HEK293 (cell line): ENCODE data around the gene SULT1A2.

Experiments
- CTCF ChIA-PET: fragments of 350-600 bp; formaldehyde crosslinking; extraction: SDS; loops from one replicate; lab custom pipeline; 2021; ENCODE audit warnings: antibody characterized with exemption; lab: Yijun Ruan, JAX
- POLR2A ChIA-PET: fragments of 300-600 bp; formaldehyde crosslinking; extraction: SDS; loops from one replicate; lab custom pipeline; 2020; ENCODE audit warnings: antibody characterized with exemption, inconsistent platforms; lab: Yijun Ruan, JAX
- H3K27ac ChIP-seq: fragments of 200-500 bp; sonication (Bioruptor generic); 2 replicates; pipeline ENCODE4 v1.5.1; 2014; ENCODE audit warnings: low read depth, low read length, control low read depth, inconsistent platforms; ENCODE audit errors: extremely low read depth
- H3K36me3 ChIP-seq, 2 experiments: fragments of 200-500 bp in 1 of 2; sonication (Bioruptor generic) in 1 of 2; 1 replicate in 1 of 2; 2 replicates in 1 of 2; pipeline ENCODE4 v1.5.1; 2014 to 2017; ENCODE audit warnings: inconsistent platforms in 2 of 2, low read length in 2 of 2; ENCODE audit not compliant: control insufficient read depth in 2 of 2, insufficient read depth in 1 of 2
- H3K4me1 ChIP-seq: fragments of 200-500 bp; sonication (Bioruptor generic); 2 replicates; pipeline ENCODE4 v1.5.1; 2014; ENCODE audit warnings: mild to moderate bottlenecking, low read length, inconsistent platforms; ENCODE audit not compliant: control insufficient read depth, insufficient read depth
- H3K4me3 ChIP-seq: 2 replicates; pipeline ENCODE4 v1.5.1; 2011; ENCODE audit warnings: low read depth, mild to moderate bottlenecking, control low read depth, low read length, moderate library complexity
- H3K9me3 ChIP-seq: fragments of 200-500 bp; sonication (Bioruptor generic); 2 replicates; pipeline ENCODE4 v1.5.1; 2014; ENCODE audit warnings: low read depth, low read length, inconsistent platforms; ENCODE audit not compliant: control insufficient read depth, insufficient read depth
- CTCF ChIP-seq: fragments of 450-650 bp; formaldehyde crosslinking; IDR thresholded peaks from 2 replicates; pipeline ENCODE4 v1.5.1; 2016; ENCODE audit warnings: missing biosample characterization, missing genetic modification characterization
- EGR2 ChIP-seq: fragments of 450-650 bp; formaldehyde crosslinking; IDR thresholded peaks from 2 replicates; pipeline ENCODE4 v1.5.1; 2016; ENCODE audit warnings: low read depth, missing biosample characterization, missing genetic modification characterization
- HOXD13 ChIP-seq: sonication (generic); formaldehyde crosslinking; IDR thresholded peaks from 2 replicates; pipeline ENCODE4 v1.8.0; 2022; ENCODE audit warnings: missing genetic modification reagents, borderline replicate concordance
- IKZF3 ChIP-seq: fragments of 450-650 bp; IDR thresholded peaks from 2 replicates; pipeline ENCODE4 v1.5.0; 2018; ENCODE audit warnings: missing biosample characterization, mild to moderate bottlenecking, missing genetic modification characterization, moderate library complexity
- KLF1 ChIP-seq: fragments of 450-650 bp; formaldehyde crosslinking; IDR thresholded peaks from 2 replicates; pipeline ENCODE4 v1.5.1; 2016; ENCODE audit warnings: missing biosample characterization, missing genetic modification characterization
- PRDM1 ChIP-seq: fragments of 450-650 bp; formaldehyde crosslinking; IDR thresholded peaks from 2 replicates; pipeline ENCODE4; 2016; ENCODE audit warnings: missing biosample characterization, missing genetic modification characterization
- PRDM6 ChIP-seq: fragments of 450-650 bp; formaldehyde crosslinking; IDR thresholded peaks from 2 replicates; pipeline ENCODE4 v1.5.1; 2017; ENCODE audit warnings: missing biosample characterization, missing genetic modification characterization
- SCRT1 ChIP-seq: fragments of 450-650 bp; formaldehyde crosslinking; IDR thresholded peaks from 2 replicates; pipeline ENCODE4 v1.5.1; 2016; ENCODE audit warnings: missing biosample characterization, missing genetic modification characterization, borderline replicate concordance
- SP3 ChIP-seq: fragments of 450-650 bp; formaldehyde crosslinking; IDR thresholded peaks from 2 replicates; pipeline ENCODE4 v1.5.1; 2016; ENCODE audit warnings: missing biosample characterization, missing genetic modification characterization
- TRIM28 ChIP-seq: IDR thresholded peaks from 2 replicates; pipeline ENCODE4 v1.6.1; 2011; ENCODE audit warnings: low read length, control low read depth, borderline replicate concordance
- ZNF121 ChIP-seq: fragments of 450-650 bp; formaldehyde crosslinking; IDR thresholded peaks from 2 replicates; pipeline ENCODE4 v1.5.1; 2016; ENCODE audit warnings: missing biosample characterization, missing genetic modification characterization
- ZNF16 ChIP-seq: fragments of 450-650 bp; formaldehyde crosslinking; IDR thresholded peaks from 2 replicates; pipeline ENCODE4 v1.5.1; 2016; ENCODE audit warnings: low read depth, missing biosample characterization, missing genetic modification characterization
- ZNF174 ChIP-seq: fragments of 450-650 bp; formaldehyde crosslinking; IDR thresholded peaks from 2 replicates; pipeline ENCODE4 v1.5.0; 2017; ENCODE audit warnings: missing biosample characterization, mild to moderate bottlenecking, missing genetic modification characterization
- ZNF239 ChIP-seq: fragments of 450-650 bp; formaldehyde crosslinking; IDR thresholded peaks from 2 replicates; pipeline ENCODE4 v1.5.1; 2016; ENCODE audit warnings: missing biosample characterization, missing genetic modification characterization
- ZNF24 ChIP-seq: fragments of 450-650 bp; formaldehyde crosslinking; IDR thresholded peaks from 2 replicates; pipeline ENCODE4 v1.5.1; 2016; ENCODE audit warnings: missing biosample characterization, missing genetic modification characterization
- ZNF280C ChIP-seq: fragments of 450-650 bp; formaldehyde crosslinking; IDR thresholded peaks from 2 replicates; pipeline ENCODE4 v1.5.1; 2016; ENCODE audit warnings: missing biosample characterization, missing genetic modification characterization
- ZNF335 ChIP-seq: fragments of 450-650 bp; formaldehyde crosslinking; conservative IDR thresholded peaks from 2 replicates; pipeline ENCODE4 v1.5.1; 2016; ENCODE audit warnings: missing biosample characterization, missing genetic modification characterization
- ZNF366 ChIP-seq: fragments of 450-650 bp; formaldehyde crosslinking; conservative IDR thresholded peaks from 2 replicates; pipeline ENCODE4 v1.5.1; 2016; ENCODE audit warnings: missing biosample characterization, missing genetic modification characterization
- ZNF394 ChIP-seq: fragments of 450-650 bp; formaldehyde crosslinking; IDR thresholded peaks from 2 replicates; pipeline ENCODE4 v1.5.1; 2016; ENCODE audit warnings: missing biosample characterization, missing genetic modification characterization, mild to moderate bottlenecking, moderate library complexity, borderline replicate concordance
- ZNF654 ChIP-seq: fragments of 450-650 bp; formaldehyde crosslinking; IDR thresholded peaks from 2 replicates; pipeline ENCODE4 v1.5.1; 2016; ENCODE audit warnings: low read depth, missing biosample characterization, missing genetic modification characterization
- ZNF777 ChIP-seq: fragments of 450-650 bp; formaldehyde crosslinking; IDR thresholded peaks from 2 replicates; pipeline ENCODE4 v1.5.1; 2017; ENCODE audit warnings: missing biosample characterization, missing genetic modification characterization, borderline replicate concordance
- ZNF792 ChIP-seq: fragments of 450-650 bp; formaldehyde crosslinking; IDR thresholded peaks from 2 replicates; pipeline ENCODE4 v1.5.1; 2016; ENCODE audit warnings: missing biosample characterization, missing genetic modification characterization
- ZXDB ChIP-seq: fragments of 450-650 bp; formaldehyde crosslinking; IDR thresholded peaks from 2 replicates; pipeline ENCODE4 v1.5.1; 2016; ENCODE audit warnings: missing biosample characterization, missing genetic modification characterization
- TF ChIP-seq, protein P1 (sequence below): fragments of 450-650 bp; formaldehyde crosslinking; IDR thresholded peaks from 2 replicates; pipeline ENCODE4 v1.5.1; 2017; ENCODE audit warnings: missing biosample characterization, missing genetic modification characterization

The SULT1A2 gene

GRCh38 chr16:28549301-28549899 is 47.5 kb downstream of the SULT1A2 start:
- Histone ChIP-seq H3K36me3 (no peaks in the 10 kb centered on the region), H3K4me1 (peaks cover 1% of the 10 kb centered on the region; the same call in 1 of the 2 replicates), H3K27ac (no peak overlapping the region), H3K9me3 (no peaks in the 10 kb centered on the region), H3K4me3 (no peak overlapping the region)
- no peak for TF ChIP-seq TRIM28
- peak; percentile 39; the same call in 1 of the 2 replicates for TF ChIP-seq CTCF (tag by site-specific recombination)
- peak; percentile 82 for TF ChIP-seq ZNF654 (tag by site-specific recombination)
- no peak for TF ChIP-seq ZNF174 (tag by site-specific recombination)
- no peak for TF ChIP-seq ZNF366 (tag by site-specific recombination)
- TF ChIP-seq SCRT1 (tag by site-specific recombination) = no peak
- TF ChIP-seq, protein P1, sequence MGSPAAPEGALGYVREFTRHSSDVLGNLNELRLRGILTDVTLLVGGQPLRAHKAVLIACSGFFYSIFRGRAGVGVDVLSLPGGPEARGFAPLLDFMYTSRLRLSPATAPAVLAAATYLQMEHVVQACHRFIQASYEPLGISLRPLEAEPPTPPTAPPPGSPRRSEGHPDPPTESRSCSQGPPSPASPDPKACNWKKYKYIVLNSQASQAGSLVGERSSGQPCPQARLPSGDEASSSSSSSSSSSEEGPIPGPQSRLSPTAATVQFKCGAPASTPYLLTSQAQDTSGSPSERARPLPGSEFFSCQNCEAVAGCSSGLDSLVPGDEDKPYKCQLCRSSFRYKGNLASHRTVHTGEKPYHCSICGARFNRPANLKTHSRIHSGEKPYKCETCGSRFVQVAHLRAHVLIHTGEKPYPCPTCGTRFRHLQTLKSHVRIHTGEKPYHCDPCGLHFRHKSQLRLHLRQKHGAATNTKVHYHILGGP = no peak
- no peak for TF ChIP-seq ZXDB (tag by site-specific recombination)
- ChIA-PET CTCF (interaction anchor here (1.0 kb wide), 1 partner anchor 44 kb away, joined by 3 read pairs; no protein-coding TSS in a partner anchor), POLR2A (no interaction called here)

DNA sequence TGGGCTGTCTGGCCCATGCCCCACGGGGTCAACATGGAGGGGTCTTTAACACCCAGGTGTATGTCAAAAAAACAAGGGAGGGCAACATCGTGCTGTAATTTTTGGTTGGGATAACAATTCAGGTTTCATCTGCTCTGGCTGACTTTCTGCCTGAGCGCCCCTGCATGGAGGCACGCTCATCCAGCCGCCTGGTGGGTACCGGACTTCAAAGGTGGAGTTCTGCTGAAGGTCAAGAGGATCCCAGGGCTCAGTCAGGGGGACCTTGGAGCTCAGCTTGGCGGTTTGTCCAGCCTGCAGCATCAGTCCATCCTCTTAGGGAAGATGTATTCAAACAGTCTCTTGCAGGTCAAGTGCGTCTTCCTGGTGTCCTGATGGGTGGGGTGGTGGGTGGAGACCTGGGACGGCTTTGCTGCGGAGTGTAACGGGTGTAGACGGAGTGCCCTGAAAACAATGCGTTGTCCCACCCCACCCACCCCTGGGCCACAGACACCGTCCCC is 48.5 kb downstream of the SULT1A2 start:
- CTCF ChIA-PET = interaction anchor here (0.7 kb wide), 1 partner anchor 270 kb away, joined by 3 read pairs; no protein-coding TSS in a partner anchor

DNA sequence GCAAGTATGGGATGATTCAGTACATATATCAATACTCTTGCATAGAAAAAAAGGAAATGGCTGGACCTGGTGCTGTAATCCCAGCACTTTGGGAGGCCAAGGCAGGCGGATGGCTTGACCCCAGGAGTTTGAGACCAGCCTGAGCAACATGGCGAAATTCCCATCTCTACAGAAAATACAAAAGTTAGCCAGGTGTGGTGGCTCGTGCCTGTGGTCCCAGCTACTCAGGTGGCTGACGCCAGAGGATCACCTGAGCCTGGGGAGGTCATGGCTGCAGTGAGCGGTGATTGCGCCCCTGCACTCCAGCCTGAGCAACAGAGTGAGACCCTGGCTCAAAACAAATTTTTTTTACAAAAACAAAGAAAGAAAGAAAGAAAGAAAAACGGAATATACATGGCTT is 50.2 kb downstream of the SULT1A2 start:
- no peaks in the 10 kb centered on the region for H3K36me3 ChIP-seq
- H3K27ac ChIP-seq = no peak overlapping the region
- H3K4me1 ChIP-seq = no peaks in the 10 kb centered on the region
- CTCF ChIA-PET = no interaction called here
- TF ChIP-seq ZNF777 (no peak), ZNF280C (no peak), PRDM6 (tag by site-specific recombination) (no peak), ZNF654 (tag by site-specific recombination) (no peak), ZNF239 (tag by site-specific recombination) (no peak), ZNF394 (no peak), TRIM28 (no peak), ZNF792 (tag by site-specific recombination) (no peak), PRDM1 (tag by site-specific recombination) (no peak), ZNF121 (no peak), HOXD13 (no peak), ZNF335 (tag by site-specific recombination) (no peak), IKZF3 (tag by site-specific recombination) (no peak), ZNF16 (tag by site-specific recombination) (no peak)
- POLR2A ChIA-PET = no interaction called here
- H3K4me3 ChIP-seq = no peak overlapping the region
- H3K9me3 ChIP-seq = no peaks in the 10 kb centered on the region

More for the DNA sequence above, 48.5 kb downstream of the SULT1A2 start:
- no peak overlapping the region for H3K27ac ChIP-seq
- POLR2A ChIA-PET = no interaction called here
- TF ChIP-seq SP3 (tag by site-specific recombination) (no peak), ZNF24 (tag by site-specific recombination) (no peak), EGR2 (no peak), KLF1 (tag by site-specific recombination) (0 out of 2 replicates have a peak, but pooled peaks have one; percentile 18)
- H3K9me3 ChIP-seq = no peaks in the 10 kb centered on the region
- no peaks in the 10 kb centered on the region for H3K36me3 ChIP-seq
- no peak overlapping the region for H3K4me3 ChIP-seq
- no peaks in the 10 kb centered on the region for H3K4me1 ChIP-seq
